ENCODE results near the gene GABPB1.

GABPB1 gene

DNA sequence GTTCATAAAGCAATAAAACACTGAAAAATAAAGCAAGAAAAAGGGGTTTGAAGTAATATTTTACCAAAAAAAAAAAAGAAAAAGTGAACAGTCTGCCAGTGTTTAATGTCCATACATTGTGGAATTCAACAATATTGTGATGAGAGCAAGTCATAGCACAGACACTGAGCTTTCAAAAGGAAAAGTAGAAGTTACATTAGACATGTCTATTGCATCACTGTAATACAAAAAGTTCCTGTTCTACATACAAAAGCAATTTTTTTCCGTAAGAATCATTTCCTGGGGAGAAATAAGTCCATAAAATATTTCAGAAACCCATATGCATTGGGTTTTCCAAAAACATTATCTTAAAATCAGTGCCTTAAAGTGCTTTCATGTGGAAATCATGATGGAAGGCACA lies 77.6 kb downstream of the GABPB1 start:
- no peak for DNase-seq (ENCODE audit: low spot score)

DNA sequence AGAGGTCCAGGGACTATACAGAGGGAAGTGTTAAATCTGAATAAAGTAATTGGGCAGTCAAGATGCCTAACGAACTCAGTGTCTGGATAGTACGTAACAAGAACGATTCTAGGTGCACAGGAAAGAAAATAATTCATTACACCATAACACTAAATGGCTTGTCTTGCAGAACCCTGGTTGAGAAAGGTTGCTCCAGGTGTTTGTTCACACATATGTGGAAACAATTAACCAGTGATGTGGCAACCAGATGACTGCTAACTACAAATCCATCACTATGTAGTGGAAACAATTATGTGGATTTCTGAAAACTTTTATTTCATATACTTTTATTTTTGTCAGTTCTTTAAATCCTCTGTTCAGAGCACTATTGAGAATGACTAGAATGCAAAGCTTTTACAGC lies 79.1 kb downstream of the GABPB1 start:
- DNase-seq (ENCODE audit: low spot score): no peak

DNA sequence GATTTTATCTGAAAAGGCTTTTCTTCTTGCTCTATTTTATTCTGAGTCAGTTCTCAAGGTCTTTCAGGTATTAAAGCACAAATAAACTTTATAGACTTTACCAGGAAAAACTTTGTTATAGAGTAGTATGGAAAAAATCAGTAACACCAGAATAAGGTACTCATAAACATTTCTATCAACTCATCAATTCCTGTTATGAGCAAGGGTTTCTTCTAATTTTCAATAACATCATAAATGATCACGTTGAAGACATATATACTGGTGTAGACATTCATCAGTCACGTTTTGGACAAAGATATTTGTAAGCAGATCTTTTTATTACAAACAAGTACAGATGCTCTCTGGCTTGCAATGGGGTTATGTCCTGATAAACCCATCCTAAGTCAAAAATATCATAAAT lies 79.9 kb downstream of the GABPB1 start:
- DNase-seq (ENCODE audit: low spot score): no peak

DNA sequence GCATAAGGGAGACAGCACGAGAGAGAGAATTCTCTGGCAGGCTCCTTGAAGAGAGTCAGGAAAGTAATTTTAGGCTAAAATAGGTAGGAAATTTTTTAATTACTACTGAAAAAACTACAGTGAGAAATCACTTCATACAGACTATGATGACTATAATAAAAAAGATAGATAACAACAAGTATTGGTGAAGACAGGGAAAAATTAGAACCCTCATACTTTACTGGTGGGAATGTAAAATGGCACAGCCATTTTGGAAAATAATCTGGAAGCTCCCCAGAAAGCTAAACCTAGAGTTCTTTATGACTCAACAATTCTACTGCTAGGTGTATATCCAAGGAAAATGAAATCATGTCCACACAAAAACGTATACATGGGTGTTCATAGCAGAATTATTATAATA lies 87.4 kb downstream of the GABPB1 start:
- DNase-seq (ENCODE audit: low spot score): no peak

DNA sequence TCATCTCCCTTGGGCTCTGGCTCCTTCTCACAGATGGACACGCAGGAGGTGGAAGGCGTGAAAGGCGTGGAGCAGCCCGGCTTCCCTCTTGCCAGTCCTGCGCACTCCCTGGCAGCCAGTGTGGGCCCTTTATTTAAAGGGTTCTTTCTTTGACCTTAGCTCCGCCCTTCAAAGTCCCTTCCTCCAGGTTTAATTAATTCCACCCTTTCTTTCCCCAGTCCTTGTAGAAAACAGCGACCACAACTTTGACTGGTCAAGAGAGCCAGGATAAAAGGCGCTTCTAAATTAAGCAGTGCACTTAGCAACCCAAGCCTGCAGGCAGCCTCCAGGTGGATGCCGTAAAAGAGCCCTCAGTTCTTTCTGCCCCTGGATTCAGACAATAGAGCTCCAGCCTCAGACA lies 89.4 kb downstream of the GABPB1 start, which contains the start of gene HDC:
Gene HDC (minus strand): TSS at position 107 of the 400 bp plus-strand sequence. CDS start 103 bp downstream, at position 4.
- no peak for DNase-seq (ENCODE audit: low spot score)

DNA sequence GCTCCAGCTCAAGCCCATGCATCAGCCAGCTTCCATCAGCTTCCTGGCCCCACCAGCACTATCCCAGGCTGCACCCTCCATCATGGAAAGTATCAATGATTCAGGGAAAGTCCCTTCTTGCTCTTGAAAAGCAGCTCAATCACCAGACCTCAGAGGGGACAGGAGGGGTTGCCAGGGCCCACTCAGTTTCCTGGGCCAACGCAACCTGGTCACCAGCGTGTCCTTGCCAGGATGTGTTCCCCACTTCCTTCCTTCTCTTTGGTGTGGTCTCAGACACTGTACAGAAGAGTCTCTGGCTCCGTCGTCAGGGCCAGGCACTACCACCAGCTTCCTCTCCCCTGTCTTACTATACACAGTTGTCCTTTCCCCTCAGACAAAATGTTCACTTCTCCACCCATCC lies 92.5 kb downstream of the GABPB1 start:
- no peak for DNase-seq (ENCODE audit: low spot score)

DNA sequence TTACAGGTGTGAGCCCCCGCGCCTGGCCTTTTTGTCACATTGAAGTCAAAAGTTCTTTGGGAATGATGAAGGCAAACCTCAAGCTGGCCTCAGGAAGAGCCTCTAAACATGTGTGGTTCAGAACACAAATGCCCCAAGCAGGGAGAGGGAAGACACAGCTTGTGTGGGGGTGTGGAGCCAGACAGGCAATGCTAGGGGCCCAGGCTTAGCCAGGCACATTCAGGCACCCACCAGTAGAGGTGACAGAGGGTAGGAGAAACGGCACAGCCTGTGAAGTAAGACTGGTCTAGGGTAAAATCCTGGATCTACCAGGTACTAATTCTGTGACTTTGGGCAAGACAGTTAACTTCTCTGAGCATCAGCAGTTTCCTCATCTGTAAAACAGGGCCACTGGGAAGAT lies 93.0 kb downstream of the GABPB1 start:
- DNase-seq (ENCODE audit: low spot score): no peak

DNA sequence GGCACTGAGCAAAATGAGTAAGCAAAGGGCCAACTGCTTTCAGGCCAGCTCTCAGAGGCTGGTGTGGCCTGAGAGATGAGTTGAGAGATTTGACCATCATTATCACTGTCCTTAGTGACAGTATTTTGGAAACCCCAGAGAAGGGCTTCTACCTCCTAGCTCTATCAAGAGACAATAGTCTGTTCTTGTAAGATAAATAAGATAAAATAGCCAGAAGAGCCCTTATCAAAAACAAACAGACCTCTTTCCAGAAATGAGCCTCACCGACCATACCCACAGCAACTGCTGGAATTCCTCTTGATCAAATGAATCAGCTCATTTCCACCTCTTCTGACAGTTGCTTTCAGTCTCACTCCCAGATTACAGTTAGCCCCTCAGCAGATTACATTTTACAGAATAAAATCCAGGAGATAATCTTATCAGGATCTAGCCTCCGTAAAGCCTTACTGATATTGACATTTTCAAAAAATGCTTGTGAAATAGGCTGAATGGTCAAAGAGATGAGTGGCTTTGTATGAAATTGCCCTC lies 94.0 kb downstream of the GABPB1 start:
- no peak for DNase-seq (ENCODE audit: low spot score)

DNA sequence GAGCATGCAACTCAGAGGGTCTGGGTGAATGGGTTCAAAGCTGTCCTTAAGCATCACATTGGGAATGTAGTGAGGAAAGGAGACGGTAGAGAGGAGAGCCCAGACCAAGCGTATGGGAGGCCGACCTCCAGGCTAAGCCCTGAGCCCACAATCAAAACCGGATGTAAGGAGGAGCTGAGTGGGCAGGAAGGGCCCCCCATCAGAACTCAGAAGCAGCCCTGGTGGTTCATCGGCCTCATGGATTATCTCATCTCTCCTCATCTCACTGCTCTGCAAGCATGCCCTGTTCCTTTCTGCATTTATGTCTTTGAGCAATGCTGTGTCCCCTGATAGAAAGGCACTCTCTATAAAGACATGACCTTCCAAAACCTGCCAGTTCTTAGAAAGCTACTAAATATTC lies 95.7 kb downstream of the GABPB1 start:
- no peak for DNase-seq (ENCODE audit: low spot score)

DNA sequence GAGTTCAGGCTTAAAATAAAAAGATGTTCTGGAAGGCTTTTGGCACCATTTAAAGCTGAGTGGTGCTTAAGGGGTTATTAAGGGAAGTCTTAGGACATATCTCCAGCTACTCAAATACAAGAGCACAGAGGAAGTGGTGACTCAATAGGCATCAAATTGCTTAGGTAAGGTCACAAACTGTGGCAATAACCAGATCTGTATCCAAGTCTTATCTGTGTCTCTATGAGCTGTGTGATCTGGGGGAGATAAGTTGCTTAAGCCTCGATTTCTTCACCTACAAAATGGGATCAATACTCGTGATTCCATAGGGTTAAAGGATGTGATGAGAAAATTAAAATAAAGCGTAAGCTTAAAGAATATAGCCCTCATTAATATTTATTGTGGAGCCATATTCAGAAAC lies 97.1 kb downstream of the GABPB1 start:
- DNase-seq (ENCODE audit: low spot score): no peak

DNA sequence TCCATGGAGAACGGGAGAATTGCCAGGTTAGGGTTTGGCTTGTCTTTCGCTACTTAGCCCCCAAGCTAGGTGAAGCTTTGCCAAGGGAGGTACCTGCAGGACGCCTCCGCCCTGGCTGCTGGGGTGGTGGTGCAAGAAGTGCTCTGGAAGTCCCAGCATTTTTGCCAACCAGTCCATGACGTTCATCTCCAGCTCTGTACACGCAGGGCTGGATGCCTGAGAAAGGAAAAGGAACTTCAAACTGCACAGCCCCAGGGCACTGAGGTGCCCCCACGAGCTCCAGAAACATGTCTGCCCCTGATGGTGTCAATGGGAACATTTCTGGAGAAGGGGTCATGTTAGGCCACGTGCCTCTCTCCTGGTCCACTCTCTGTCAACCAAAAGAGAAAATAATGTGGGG lies 97.7 kb downstream of the GABPB1 start:
- no peak for DNase-seq (ENCODE audit: low spot score)

DNA sequence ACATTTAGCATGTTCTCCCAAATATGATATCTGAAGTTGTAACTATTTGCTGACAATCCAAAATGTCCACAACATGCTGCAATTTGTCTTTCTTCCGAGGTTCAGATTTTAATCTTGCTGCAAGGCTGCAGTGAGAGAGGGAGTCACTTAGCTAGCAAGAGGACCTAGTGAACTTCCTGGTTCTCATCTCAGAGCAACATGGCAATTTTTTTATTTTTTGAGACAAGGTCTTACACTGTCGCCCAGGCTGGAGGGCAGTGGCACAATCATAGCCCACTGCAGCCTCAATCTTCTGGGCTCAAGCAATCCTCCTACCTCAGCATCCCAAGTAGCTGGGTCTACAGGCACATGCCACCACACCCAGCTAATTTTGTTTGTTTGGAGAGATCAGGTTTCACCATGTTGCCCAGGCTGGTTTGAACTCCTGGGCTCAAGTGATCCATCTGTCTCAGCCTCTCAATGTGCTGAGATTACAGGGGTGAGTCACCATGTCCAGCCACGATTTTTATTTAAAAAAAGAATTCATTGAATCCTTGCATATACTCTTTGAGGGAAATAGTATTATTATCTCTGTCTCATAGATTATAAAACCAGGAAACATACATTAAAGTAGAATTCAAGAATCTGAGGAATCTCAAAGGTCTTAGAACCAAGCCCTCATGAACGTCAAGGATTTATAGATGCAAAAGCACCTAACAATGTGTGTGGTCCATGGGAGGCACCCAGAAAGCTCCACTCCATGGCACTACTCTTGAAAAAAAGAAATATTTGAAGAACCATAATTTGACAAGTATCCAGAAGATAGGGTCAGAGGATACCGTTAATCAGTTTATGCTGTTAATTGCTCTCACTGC lies 98.6 kb downstream of the GABPB1 start:
- DNase-seq (ENCODE audit: low spot score): no peak

DNA sequence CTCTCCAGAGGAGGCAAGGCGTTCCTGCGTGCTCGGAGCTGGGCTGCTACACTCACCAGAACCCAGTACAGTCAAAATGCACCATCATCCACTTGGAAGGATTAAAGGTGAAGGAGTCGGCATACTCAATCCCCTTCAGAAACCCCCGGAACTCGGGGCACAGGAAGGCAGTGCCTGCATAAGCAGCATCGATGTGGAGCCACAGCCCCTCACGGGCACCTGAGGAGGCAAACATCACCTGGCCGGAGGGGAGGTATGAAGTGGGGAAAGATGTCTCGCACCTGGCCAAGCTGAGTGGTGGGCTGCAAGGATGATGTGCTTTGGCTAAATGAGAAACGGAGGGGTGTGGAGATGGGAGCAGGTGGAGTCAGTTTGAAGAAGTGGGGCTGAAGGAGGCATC lies 102.4 kb downstream of the GABPB1 start:
- DNase-seq (ENCODE audit: low spot score): no peak

DNA sequence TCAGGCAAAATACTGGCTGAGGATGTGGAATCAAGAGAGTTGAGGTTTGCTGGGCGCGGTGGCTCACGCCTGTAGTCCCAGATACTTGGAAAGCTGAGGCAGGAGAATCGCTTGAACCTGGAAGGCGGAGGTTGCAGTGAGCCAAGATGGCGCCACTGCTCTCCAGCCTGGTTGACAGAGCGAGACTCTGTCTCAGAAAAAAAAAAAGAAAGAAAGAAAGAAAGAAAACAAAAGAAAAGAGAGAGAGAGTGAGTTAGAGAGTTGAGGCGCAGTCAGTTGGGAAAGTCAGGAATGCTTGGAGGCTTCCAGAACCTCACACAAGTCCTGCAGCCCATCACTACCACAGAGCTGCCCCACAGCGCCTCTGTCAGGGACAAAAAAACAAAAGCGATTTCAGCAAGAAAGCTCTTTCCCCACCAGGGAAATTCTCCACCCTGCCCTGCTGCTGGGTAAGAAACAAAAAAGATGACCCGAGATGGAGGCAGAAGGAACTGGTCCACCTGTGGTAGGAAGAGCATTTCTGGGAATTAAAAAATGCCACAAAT lies 103.3 kb downstream of the GABPB1 start:
- no peak for DNase-seq (ENCODE audit: low spot score)

DNA sequence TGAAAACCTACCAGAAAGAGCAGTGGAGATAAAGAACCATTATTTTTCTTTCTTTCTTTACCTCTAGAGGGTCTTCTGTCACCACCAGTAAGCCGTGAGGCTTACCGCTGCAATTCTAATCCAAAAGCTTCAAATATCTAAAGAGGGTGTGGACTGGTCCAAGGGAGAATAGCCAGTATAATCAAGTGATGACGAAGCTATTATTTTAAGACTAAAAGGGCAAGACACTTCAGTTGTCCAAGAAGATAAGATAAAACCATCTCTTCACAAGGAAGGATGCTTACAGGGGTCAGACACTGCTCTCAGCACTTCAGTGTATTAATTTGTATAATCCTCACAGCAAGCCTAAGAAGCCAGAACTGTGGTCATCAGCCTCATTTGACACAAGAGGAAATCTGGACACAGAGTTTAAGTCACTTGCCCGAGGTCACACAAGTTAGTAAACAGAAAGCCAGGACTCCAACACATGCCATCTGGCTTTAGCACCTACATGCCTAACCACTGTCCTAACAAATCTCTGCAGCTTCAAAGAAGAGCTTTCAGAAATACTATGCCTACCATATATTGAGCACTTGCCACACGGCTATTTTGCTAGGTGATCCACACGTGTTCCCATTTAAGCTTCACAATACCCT lies 104.1 kb downstream of the GABPB1 start:
- no peak for DNase-seq (ENCODE audit: low spot score)

DNA sequence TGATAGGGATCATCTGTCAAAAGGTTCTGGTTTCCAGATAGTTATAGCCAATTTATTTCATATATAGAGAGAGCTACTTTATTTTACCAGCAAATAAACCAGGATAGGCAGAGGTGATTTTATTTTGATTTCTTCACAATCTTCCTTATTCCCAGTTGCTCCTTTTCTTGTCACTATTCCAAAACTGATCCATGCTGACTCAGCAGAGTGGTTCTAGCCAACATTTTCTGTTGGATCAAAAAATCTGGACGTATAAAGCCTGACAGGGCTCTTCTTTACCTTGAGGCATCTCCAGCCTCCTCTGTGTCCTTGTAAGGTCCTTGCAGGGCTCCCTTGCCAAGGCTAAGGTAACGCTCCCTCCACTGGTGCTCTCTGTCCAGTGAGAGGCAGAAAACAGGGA lies 105.3 kb downstream of the GABPB1 start:
- no peak for DNase-seq (ENCODE audit: low spot score)

DNA sequence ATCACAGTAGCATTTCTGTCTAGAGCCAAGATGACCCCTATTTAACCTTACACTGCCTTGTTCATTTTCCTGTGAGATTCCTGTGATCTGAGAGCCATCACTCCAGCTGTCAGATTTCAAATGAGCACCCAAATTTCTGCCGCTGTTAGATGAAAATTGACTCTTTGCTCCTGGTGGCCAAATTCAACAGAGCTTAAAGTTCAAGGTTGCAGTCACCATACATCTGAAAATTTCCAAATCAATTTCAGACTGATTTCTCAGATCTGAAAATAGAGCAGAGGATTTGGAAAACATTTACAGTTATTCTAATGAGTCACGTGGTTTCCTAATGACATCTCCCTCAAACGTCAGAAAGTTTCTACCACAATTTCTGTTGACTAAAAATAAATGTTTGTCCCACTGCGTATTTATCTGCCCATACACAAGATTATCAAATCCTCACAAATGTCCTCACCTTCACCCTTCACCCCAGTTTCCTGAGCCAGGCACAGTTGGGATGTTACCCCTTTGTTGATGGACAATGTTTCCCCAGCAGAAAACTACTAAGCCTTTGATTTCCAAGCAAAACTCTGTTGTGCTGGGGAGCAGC lies 105.9 kb downstream of the GABPB1 start:
- DNase-seq (ENCODE audit: low spot score): no peak

DNA sequence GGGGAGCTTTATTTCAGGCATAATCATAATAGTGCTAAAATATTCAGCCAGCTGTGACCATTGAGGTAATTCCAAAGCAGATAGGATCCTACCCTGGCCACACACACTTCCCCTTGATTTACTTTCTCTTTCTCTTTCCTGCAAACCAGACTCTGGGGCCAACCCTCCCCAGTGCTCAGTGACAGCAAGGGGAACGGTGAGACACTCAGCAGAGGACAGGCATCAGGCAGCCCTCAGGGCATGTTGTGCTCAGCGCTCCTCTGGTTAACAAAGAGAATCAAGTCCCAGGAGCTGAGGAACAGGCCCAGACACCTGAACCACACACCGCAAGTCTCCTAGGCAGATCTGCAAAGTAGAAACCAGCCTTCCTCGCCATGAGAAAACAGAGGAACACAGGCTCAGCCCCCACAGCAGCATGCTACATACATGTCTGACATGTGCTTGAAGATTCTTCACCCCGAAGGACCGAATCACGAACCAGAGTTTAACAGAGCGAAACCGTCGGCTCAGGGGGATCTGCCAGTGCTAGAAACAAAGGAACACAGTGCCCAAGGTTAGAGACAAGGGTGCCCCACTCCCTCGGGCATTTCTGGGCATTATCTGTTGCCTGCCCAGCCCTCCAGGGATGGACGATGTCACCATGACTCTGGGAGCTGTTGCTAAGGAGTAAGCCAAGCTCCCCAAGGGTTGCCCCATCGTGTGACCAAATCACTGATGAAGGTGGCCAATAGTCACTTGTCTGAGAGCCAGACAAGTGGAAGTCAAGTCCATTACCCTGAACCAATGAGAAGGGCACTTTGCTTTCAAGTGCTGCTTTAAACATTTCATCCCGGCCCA lies 107.0 kb downstream of the GABPB1 start:
- DNase-seq (ENCODE audit: low spot score): no peak

DNA sequence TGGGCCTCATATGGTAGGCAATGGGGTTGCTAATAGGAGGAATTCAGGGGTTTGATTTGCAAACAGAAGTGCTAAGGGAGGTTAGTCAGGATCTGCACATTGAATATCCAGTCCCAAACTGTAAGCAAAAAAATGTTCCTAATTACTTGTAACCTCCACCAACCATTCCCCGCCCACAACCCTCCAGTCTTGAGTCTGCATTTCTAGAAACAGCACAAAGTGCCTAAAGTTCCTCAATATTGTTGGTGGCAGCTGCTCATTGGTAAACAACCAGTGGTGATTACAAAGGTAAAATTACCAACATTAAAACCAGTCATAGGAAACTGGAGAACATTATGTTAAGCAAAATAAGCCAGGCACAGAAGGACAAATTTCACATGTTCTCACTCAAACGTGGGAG lies 108.4 kb downstream of the GABPB1 start:
- DNase-seq (ENCODE audit: low spot score): no peak

DNA sequence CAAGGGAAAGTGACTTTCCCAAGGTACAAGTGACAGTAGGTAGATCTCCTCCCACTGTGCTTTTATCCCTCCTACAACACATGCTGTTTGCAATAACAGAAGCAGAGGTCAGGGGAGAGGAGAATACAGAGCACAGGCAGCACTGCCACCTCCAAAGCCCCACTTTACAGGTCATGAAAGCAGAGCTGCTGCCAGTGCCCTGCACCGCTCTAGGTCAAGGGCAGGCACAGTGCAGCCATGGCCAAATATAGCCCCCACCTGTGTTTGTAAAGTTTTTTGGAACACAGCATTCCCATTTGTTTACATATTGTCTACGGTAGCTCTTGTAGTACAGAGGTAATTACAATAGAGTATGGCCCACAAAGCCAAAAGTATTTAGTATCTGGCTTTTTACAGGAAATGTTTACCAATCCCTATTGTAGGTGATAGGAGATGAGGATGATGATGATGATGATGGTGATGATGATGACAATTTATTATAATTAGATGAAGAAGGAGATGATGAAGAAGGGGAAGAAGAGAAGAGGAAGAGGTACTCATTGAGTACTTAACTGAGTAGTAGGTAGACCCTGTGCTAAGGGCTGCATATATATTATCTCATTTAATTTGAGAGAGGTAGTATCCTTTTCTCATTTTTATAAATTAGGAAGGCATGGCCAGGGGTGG lies 109.9 kb downstream of the GABPB1 start:
- no peak for DNase-seq (ENCODE audit: low spot score)

DNA sequence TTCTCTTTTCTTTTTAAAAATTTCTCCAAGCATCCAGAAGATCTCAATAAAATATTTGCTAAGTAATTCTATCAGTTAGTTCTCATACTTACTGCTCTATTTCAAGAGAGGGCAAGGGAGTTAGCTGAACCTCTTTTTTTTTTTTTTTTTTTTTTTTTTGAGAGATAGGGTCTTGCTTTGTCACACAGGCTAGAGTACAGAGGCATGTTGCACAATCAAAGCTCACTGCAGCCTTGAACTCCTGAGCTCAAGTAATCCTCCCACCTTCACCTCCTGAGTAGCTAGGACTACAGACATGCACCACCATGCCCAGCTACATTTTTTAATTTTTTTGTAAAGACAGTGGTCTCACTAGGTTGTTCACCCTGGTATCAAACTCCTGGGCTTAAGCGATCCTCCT lies 110.8 kb downstream of the GABPB1 start:
- no peak for DNase-seq (ENCODE audit: low spot score)

Data from D341Med (cell line).